NT2/D1 (cell line): ENCODE results near the gene SCLY.

ENCODE experiments used
- DNase-seq: peaks from one replicate; pipeline ENCODE4 v3.0.0-alpha.2; 2011; ENCODE audit warnings: low read depth, low spot score
- H3K27me3 ChIP-seq: 2 replicates; pipeline ENCODE4 v1.6.0; 2011; ENCODE audit warnings: mild to moderate bottlenecking; ENCODE audit not compliant: insufficient read length, insufficient read depth
- H3K36me3 ChIP-seq: 2 replicates; pipeline ENCODE4 v1.6.1; 2011; ENCODE audit warnings: mild to moderate bottlenecking, low read length, mixed read lengths; ENCODE audit not compliant: insufficient read depth, insufficient read length
- H3K4me1 ChIP-seq: 2 replicates; pipeline ENCODE4 v1.5.1; 2011; ENCODE audit not compliant: insufficient read depth, insufficient read length
- H3K4me3 ChIP-seq: 2 replicates; pipeline ENCODE4 v1.5.1; 2011; ENCODE audit warnings: low read depth; ENCODE audit not compliant: insufficient read length
- H3K9ac ChIP-seq: 2 replicates; pipeline ENCODE4 v1.6.0; 2011; ENCODE audit warnings: low read depth; ENCODE audit not compliant: insufficient read length
- H3K9me3 ChIP-seq: 2 replicates; pipeline ENCODE4 v1.5.1; 2011; ENCODE audit warnings: mild to moderate bottlenecking, low read length; ENCODE audit not compliant: insufficient read depth
- SUZ12 ChIP-seq: IDR thresholded peaks from 2 replicates; pipeline ENCODE4 v1.6.1; 2011; ENCODE audit not compliant: insufficient read length, insufficient read depth; ENCODE audit errors: extremely low read depth
- YY1 ChIP-seq: IDR thresholded peaks from 2 replicates; pipeline ENCODE4 v1.6.1; 2011; ENCODE audit not compliant: insufficient read length, insufficient read depth
- ZNF274 ChIP-seq: IDR thresholded peaks from 2 replicates; pipeline ENCODE4 v1.6.1; 2011; ENCODE audit warnings: mild to moderate bottlenecking, low read depth, low read length

The SCLY gene

GRCh38 chr2:238087211-238087610, 26.4 kb downstream of the SCLY start:
- Histone ChIP-seq H3K27me3 (no peaks in the 10 kb centered on the region), H3K36me3 (peaks cover 50% of the 10 kb centered on the region), H3K9me3 (no peaks in the 10 kb centered on the region), H3K9ac (no peak overlapping the region), H3K4me3 (no peak overlapping the region), H3K4me1 (no peaks in the 10 kb centered on the region)
- TF ChIP-seq YY1 (no peak), SUZ12 (no peak), ZNF274 (no peak)
- DNase-seq, result no peak

GRCh38 chr2:238090887-238091286, 30.1 kb downstream of the SCLY start:
- DNase-seq, result no peak
- no peak overlapping the region for H3K4me3 ChIP-seq
- no peak overlapping the region for H3K9ac ChIP-seq
- peaks cover 34% of the 10 kb centered on the region for H3K36me3 ChIP-seq
- H3K27me3 ChIP-seq, result no peaks in the 10 kb centered on the region
- TF ChIP-seq SUZ12 (no peak), YY1 (no peak), ZNF274 (no peak)
- H3K4me1 ChIP-seq, result peaks cover 3% of the 10 kb centered on the region
- H3K9me3 ChIP-seq, result no peaks in the 10 kb centered on the region

GRCh38 chr2:238091436-238092060, 30.7 kb downstream of the SCLY start:
- Histone ChIP-seq H3K4me1 (peaks cover 8% of the 10 kb centered on the region), H3K4me3 (no peak overlapping the region), H3K36me3 (peaks cover 33% of the 10 kb centered on the region), H3K9me3 (no peaks in the 10 kb centered on the region), H3K27me3 (no peaks in the 10 kb centered on the region), H3K9ac (no peak overlapping the region)
- DNase-seq, result no peak
- TF ChIP-seq YY1 (no peak), SUZ12 (no peak), ZNF274 (no peak)

GRCh38 chr2:238092486-238093035, 31.8 kb downstream of the SCLY start:
- H3K4me3 ChIP-seq, result no peak overlapping the region
- H3K36me3 ChIP-seq, result peaks cover 32% of the 10 kb centered on the region
- H3K9me3 ChIP-seq, result no peaks in the 10 kb centered on the region
- peaks cover 11% of the 10 kb centered on the region for H3K4me1 ChIP-seq
- no peaks in the 10 kb centered on the region for H3K27me3 ChIP-seq
- H3K9ac ChIP-seq, result no peak overlapping the region
- TF ChIP-seq YY1 (no peak), ZNF274 (no peak), SUZ12 (no peak)
- no peak for DNase-seq

- Histone ChIP-seq H3K36me3 (peaks cover 38% of the 10 kb centered on the region), H3K4me3 (no peak overlapping the region), H3K9ac (no peak overlapping the region), H3K9me3 (no peaks in the 10 kb centered on the region; the same call in 1 of the 2 replicates), H3K4me1 (peaks cover 16% of the 10 kb centered on the region), H3K27me3 (no peaks in the 10 kb centered on the region)
- DNase-seq, result no peak
- TF ChIP-seq YY1, result no peak
- TF ChIP-seq SUZ12, result no peak
- no peak for TF ChIP-seq ZNF274
Measured at GRCh38 chr2:238093181-238094140, 32.7 kb downstream of the SCLY start.

- H3K9ac ChIP-seq, result no peak overlapping the region
- H3K4me1 ChIP-seq, result peaks cover 16% of the 10 kb centered on the region
- no peaks in the 10 kb centered on the region for H3K27me3 ChIP-seq
- H3K9me3 ChIP-seq, result no peaks in the 10 kb centered on the region; the same call in 1 of the 2 replicates
- no peak overlapping the region for H3K4me3 ChIP-seq
- no peak for DNase-seq
- no peak for TF ChIP-seq YY1
- H3K36me3 ChIP-seq, result peaks cover 37% of the 10 kb centered on the region
Measured at GRCh38 chr2:238094438-238095022, 33.7 kb downstream of the SCLY start.

- no peak for TF ChIP-seq SUZ12
- TF ChIP-seq YY1, result no peak
- TF ChIP-seq ZNF274, result no peak
- H3K9ac ChIP-seq, result no peak overlapping the region
- H3K27me3 ChIP-seq, result no peaks in the 10 kb centered on the region
- H3K36me3 ChIP-seq, result peaks cover 37% of the 10 kb centered on the region
- peaks cover 16% of the 10 kb centered on the region for H3K4me1 ChIP-seq
- DNase-seq, result no peak
- H3K9me3 ChIP-seq, result no peaks in the 10 kb centered on the region; the same call in 1 of the 2 replicates
- no peak overlapping the region for H3K4me3 ChIP-seq
Measured at GRCh38 chr2:238095143-238095542, 34.3 kb downstream of the SCLY start.
